ENCODE results near the gene PSMD1. TPM values are rescaled to one million over a fixed set of nuclear protein-coding genes. Genes with fewer than 3 reads are reported as not detected.
"Not testable (repeated sequence)": the region's sequence is repeated elsewhere in the genome, so short reads cannot be mapped to it uniquely, and the experiment has no call there.

The PSMD1 gene
- total RNA-seq, 2 experiments from 2014 or later: 159 to 164 TPM

GRCh38 chr2:231170055-231170454 lies 113.4 kb downstream of the PSMD1 start:
- POLR2A ChIA-PET: no interaction called here
- CTCF ChIA-PET: interaction anchor here (0.6 to 0.8 kb wide), 2 partner anchors 117 to 391 kb away, joined by 3 read pairs; no protein-coding TSS in a partner anchor

- CTCF ChIA-PET: interaction anchor here (0.7 kb wide), 1 partner anchor 289 kb away, joined by 3 read pairs; no protein-coding TSS in a partner anchor
These were observed 115.4 kb downstream of the PSMD1 start for GRCh38 chr2:231172025-231172424.

GRCh38 chr2:231174211-231174651 lies 117.6 kb downstream of the PSMD1 start:
- ChIA-PET CTCF (interaction anchor here (0.6 to 0.7 kb wide), 2 partner anchors 93 to 244 kb away, joined by 3 read pairs; no protein-coding TSS in a partner anchor), POLR2A (no interaction called here)

More at GRCh38 chr2:231172025-231172424, 115.4 kb downstream of the PSMD1 start:
- POLR2A ChIA-PET: no interaction called here

- CTCF ChIA-PET: no interaction called here
- POLR2A ChIA-PET: interaction anchor here (0.7 kb wide), 1 partner anchor 123 kb away, joined by 3 read pairs; no protein-coding TSS in a partner anchor
These were observed 119.4 kb downstream of the PSMD1 start for GRCh38 chr2:231176066-231176465.

GRCh38 chr2:231177156-231178025 lies 120.7 kb downstream of the PSMD1 start:
- ChIA-PET CTCF (no interaction called here), POLR2A (no interaction called here)

GRCh38 chr2:231178805-231179204 lies 122.1 kb downstream of the PSMD1 start:
- CTCF ChIA-PET, POLR2A ChIA-PET: not testable (repeated sequence)

- CTCF ChIA-PET: no interaction called here
These were observed 125.3 kb downstream of the PSMD1 start for GRCh38 chr2:231181860-231182512.

GRCh38 chr2:231182513-231182899 lies 125.8 kb downstream of the PSMD1 start:
- CTCF ChIA-PET: no interaction called here
- POLR2A ChIA-PET: no interaction called here

More at GRCh38 chr2:231181860-231182512, 125.3 kb downstream of the PSMD1 start:
- POLR2A ChIA-PET: no interaction called here

- ChIA-PET POLR2A (no interaction called here), CTCF (no interaction called here)
These were observed 127.2 kb downstream of the PSMD1 start for GRCh38 chr2:231183851-231184250.

GRCh38 chr2:231184319-231184718 lies 127.7 kb downstream of the PSMD1 start:
- POLR2A ChIA-PET: no interaction called here
- CTCF ChIA-PET: no interaction called here

- ChIA-PET POLR2A (no interaction called here), CTCF (no interaction called here)
These were observed 128.5 kb downstream of the PSMD1 start for GRCh38 chr2:231185050-231185725.

- POLR2A ChIA-PET: no interaction called here
- CTCF ChIA-PET: no interaction called here
These were observed 129.2 kb downstream of the PSMD1 start for GRCh38 chr2:231185886-231186285.

- ChIA-PET CTCF (no interaction called here), POLR2A (no interaction called here)
These were observed 129.7 kb downstream of the PSMD1 start for GRCh38 chr2:231186325-231186724.

GRCh38 chr2:231187736-231188505 lies 131.3 kb downstream of the PSMD1 start:
- CTCF ChIA-PET: no interaction called here
- POLR2A ChIA-PET: no interaction called here

- CTCF ChIA-PET: no interaction called here
These were observed 132.0 kb downstream of the PSMD1 start for GRCh38 chr2:231188506-231189170.

GRCh38 chr2:231189171-231189530 lies 132.5 kb downstream of the PSMD1 start:
- CTCF ChIA-PET: interaction anchor here (1.1 kb wide), 1 partner anchor 21 kb away, joined by 3 read pairs; no protein-coding TSS in a partner anchor
- POLR2A ChIA-PET: no interaction called here

More at GRCh38 chr2:231188506-231189170, 132.0 kb downstream of the PSMD1 start:
- POLR2A ChIA-PET: no interaction called here

- POLR2A ChIA-PET: no interaction called here
- CTCF ChIA-PET: interaction anchor here (1.1 kb wide), 1 partner anchor 20 kb away, joined by 3 read pairs; no protein-coding TSS in a partner anchor
These were observed 133.2 kb downstream of the PSMD1 start for GRCh38 chr2:231189571-231190495.

Data from activated CD8-positive, alpha-beta memory T cell treated with anti-CD3 and anti-CD28 coated beads for 36 hours (primary cell).